ENCODE data around the gene ATG4A.
A peak's percentile ranks its signal among the peaks of the same experiment; 100 is the strongest.

ATG4A gene, protein sequence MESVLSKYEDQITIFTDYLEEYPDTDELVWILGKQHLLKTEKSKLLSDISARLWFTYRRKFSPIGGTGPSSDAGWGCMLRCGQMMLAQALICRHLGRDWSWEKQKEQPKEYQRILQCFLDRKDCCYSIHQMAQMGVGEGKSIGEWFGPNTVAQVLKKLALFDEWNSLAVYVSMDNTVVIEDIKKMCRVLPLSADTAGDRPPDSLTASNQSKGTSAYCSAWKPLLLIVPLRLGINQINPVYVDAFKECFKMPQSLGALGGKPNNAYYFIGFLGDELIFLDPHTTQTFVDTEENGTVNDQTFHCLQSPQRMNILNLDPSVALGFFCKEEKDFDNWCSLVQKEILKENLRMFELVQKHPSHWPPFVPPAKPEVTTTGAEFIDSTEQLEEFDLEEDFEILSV

DNA sequence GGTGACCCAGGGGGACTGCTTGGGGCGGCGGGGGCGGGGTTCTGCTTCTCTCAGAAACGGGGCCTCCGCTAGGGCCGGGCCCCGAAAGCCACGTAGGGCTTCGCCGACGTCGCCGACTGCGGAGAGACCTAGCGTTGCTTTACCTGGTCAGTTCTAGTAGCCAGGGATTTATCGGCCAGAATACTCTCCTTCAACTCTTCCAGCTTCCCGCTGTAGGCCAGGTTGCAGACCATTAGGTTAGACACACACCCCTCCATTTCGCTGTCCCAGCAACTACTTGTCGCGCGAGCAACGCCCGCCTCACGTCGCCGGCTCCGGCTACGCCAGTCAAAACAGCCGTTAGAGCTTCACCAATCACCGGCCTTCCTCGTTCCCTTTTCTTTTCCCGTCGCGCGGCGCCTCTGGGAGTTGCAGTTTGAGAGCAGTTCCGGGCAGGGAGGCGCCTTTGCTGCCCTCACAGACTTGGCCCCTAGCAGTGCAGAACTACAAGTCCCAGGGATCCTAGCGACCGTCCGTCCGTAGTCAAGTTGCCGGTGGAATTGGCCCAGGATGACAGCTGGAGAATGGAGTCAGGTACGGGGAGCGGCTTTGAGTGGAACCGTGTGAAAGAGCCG is at the start of gene ATG4A, which contains the start of gene PSMD10:
TSS of gene ATG4A (plus strand) at position 515 of the 614 bp plus-strand sequence. CDS start at position 564, 49 bp downstream.
TSS of gene PSMD10 (minus strand) at position 279 of the 614 bp plus-strand sequence. CDS start at position 257, 22 bp downstream.
- peak; percentile 81 to 85 for DNase-seq

DNA sequence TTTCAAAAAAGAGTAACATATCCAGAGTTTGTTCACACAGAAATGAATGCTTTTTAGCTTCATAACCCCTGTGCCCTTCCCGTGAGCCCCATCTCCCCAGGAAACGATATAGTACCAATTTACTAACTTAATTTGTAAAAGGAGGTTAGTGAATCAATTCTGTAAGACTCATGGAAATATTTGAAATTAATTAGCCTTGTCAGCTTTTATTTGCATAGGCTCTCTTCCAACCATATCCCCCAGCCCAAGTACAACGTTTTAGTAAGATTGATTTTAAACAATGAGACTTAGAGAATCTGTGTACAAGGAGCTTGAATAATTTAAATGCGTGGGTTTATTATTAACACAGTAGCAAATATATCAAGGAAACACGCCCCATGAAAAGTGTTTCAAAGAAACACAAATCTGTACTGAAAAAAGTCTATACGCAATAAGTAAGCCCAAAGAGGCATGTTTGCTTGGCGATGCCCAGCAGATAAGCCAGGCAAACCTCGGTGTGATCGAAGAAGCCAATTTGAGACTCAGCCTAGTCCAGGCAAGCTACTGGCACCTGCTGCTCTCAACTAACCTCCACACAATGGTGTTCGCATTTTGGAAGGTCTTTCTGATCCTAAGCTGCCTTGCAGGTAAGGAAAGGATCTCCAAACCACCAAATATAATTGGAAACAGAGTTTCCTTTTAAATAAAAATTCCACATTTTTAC is 46.9 kb upstream of the ATG4A start, which contains the start of gene VSIG1:
TSS of gene VSIG1 (plus strand) at position 512 of the 703 bp plus-strand sequence. CDS start at position 578, 66 bp downstream.
- no peak for DNase-seq

DNA sequence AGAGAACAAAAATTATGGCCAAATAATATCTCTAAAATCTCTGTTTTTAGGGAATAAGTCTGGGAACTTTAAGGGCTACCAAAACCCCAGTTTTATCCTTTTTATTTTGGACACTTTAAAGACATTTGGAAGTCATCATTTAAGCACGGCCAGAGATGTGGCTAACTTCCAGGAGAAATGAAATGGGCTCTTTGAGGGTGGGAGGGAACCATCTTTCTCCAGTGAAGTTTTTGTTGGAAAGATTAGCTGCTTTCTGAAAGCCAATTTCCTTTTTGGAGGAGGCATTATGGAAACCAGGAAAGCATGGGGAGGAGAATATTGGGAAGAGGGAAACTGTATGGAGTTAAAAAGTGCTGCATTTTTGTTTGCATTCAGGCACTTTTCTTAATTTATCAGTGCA is 41.9 kb upstream of the ATG4A start:
- DNase-seq, result no peak

DNA sequence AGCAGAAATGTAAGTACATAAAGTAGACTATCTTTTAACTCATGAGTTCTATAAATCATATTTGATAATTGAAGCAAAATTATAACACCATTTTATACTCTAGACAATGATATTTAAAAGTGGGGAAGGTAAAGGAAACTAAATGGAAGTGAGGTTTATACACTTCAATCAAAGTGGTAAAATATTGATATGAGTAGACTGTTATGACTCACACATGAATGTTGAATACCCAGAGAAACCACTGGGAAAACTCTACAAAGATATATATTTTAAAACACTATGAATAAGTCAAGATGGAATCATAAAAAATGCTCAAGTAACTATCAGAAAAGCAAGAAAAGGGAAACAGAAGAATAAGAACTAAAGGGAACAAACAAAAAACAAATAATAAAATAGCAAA is 38.4 kb upstream of the ATG4A start:
- DNase-seq, result no peak

DNA sequence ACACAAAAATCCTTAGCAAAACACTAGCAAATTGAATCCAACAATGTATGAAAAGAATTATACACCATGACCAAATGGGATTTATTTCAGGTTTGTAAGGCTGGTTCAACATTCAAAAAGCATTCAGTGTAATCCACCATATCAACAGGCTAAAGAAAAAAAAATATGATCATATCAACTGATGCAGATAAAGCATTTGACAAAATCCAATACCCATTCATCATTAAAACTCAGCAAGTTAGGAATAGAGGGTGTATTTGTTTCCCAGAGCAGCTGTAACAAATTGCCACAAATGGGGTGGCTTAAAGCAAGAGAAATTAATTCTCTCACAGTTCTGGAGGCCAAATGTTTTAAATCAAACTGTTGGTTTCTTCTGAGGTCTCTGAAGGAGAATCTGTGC is 36.0 kb upstream of the ATG4A start:
- no peak for DNase-seq

DNA sequence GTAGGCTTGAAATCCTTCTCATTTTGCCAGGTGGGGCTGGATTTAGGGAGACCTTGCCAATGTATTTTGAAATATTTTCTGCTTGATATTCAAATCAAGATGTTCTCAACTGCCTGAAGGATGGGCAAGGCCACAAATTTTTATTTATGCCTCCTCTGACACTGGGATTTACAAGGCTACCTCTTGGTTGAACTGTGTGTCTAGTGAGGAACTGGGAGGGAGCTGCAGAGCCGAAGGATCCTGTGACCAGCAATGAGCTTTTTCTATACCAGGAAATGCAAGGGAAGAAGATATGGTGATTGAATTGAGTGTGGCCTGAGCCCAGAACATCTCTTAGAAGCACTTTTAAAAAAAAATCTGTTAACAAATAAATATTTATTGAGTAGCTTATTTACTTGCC is 31.8 kb upstream of the ATG4A start:
- DNase-seq, result no peak

DNA sequence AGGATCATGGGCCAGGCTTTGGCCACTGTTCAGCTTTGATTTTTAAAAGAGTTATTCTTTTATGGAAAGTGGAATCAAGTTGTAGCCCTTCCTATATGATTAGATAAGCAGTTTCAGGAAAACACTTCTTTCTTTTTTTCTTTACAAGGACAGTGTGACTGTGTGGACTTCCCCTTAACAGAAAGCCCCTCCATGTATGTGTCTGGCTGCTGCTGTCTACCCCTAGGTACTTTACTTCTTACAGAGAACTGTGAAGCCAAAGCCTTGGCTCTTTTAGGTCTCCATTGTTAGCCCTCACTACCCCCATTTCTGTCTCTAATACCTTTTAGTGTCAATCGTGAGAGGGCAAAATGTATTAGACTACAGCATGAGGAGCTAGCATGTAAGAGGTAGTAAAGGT is 27.6 kb upstream of the ATG4A start:
- DNase-seq, result no peak

DNA sequence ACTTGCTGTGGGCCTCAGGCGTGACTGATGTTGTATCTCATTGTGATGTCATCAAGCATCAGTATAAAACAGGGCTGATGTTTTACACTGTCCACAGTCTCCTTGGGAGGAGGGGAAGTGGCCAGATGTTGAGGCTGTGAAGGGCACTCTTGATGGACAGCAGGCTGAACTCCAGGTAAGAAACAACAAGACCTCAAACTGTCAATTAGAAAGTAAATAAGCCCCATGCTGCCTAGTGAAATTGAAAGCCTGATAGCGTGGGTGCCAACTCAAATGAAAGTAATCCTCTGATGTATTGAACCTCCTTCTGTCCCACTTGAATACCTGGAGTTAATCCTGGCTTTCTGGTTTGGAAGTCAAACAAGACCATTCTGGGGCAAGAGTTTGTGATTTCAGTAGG is 27.0 kb upstream of the ATG4A start:
- DNase-seq, result no peak

DNA sequence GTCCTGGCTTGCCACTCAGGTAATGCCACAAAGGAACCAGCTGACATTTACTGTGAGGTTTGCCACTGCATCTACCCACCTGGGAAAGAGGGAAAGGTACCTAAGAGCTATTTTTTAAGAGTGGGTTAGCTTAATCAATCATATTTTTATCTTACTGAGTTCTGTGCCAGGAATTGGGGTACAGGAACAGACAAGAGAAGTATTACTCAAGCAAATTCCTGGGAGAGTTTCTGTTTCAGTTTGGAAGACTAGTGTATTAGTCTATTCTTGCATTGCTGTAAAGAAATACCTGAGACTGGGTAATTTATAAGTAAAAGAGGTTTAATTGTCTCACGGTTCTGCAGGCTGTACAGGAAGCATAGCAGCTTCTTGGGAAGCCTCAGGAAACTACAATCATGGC is 23.5 kb upstream of the ATG4A start:
- no peak for DNase-seq

DNA sequence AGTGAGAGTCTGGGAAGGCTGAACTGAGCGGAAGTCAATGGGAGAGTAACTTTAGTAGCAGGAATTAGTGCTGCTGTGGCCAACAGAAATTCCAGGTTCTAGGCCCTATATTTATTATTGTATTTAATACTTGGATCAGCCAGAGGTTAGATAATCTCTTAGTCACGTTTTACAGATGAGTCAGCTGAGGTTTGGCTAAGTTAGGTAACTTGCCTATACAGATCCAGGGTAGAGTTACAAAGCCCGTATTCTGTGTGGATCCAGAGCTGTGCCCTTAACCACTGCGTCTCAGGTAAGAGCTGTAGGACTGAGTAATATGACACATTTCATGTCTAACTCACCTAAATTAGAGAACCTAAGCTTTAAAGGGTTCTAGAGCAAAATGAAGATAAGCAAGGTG is 20.7 kb upstream of the ATG4A start:
- DNase-seq, result no peak

DNA sequence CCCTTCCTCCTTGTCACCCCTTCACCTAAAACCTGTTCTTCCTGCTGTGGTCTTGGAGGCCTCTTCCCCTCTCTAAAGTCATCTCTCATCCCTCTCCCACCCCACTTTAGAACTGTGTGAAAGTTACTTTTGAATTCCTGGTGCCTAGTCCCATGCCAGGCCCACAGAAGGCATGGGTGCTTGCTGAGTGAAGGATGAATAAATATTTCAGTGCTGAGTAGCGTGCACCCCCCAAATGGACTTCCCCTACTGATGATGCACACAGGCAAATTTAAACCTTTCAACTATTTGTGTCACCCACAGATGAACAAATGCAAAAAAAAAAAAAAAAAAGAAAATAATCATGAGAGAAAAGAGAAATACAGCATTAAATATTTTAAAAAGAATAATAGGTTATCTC is 20.0 kb upstream of the ATG4A start:
- DNase-seq, result no peak

DNA sequence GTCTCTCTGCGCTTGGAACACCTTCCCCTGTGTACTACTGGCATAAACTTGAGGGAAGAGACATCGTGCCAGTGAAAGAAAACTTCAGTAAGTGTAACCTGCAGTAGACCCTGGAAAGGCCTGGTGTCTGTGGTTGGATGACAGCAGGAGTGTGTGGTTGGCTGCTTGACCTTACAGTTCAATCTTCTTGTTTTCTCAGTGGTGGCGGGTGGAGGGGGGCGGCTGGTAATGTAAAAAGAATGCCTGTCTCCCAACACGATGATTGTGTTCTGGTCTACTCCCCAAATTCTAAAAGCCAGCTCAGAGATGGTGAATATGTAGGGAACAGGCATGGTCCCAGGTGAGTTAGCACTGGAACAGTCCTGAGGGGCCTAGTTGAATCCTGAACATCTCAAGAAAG is 18.8 kb upstream of the ATG4A start:
- DNase-seq, result no peak

DNA sequence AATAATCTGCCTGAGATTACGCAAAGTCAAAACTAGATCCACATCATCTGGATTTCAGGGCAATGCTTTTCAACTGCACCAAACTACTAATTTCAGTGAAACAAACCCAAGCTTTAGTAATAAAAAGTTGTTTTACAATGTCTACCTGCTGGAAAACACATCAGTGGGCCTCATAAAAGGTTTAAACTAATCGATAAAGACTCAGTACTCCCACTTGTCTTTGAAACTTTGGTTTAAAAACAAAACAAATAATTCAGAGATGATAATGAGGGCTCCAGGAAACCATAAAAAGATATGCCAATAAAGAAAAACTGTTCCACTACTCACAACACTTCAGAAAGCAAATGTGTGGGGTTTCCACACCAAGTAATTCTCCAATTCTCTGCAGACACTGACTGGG is 10.5 kb upstream of the ATG4A start:
- no peak for DNase-seq

DNA sequence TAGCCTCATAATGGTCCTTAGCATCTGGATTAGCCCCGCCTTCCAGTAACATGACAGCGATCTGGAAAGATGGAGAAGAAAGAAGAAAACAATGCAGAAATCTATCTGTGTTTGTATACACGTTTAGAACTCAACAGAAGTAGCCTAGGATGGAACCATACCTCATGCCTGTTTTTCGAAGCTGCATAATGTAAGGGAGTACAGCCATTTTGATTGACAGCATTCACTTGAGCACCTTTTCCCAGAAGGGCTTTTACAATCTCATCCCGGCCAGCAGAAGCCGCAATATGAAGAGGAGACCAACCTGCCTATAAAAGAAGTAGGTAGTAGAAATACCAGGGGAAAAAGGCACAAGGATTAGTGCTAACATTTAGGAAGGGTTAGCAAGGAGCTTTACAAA is 3.8 kb upstream of the ATG4A start:
- no peak for DNase-seq

DNA sequence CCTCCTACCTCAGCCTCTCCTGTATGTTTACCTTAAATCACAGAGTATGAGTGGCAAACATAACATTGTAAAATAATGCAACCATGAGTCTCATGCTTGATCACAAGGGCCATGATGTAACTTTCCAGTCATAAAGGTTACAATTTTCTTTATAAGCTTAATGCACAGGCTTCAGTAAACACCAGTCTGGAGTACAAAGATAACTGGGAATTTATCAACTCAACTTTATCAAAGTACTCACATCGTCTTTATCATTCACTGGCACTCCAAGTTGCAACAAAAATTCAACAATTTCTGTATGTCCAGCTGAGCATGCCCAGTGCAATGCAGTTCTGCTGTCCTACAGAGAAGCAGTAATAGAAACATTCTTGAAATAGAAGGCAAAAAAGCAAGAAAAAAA is 3.1 kb upstream of the ATG4A start:
- no peak for DNase-seq

DNA sequence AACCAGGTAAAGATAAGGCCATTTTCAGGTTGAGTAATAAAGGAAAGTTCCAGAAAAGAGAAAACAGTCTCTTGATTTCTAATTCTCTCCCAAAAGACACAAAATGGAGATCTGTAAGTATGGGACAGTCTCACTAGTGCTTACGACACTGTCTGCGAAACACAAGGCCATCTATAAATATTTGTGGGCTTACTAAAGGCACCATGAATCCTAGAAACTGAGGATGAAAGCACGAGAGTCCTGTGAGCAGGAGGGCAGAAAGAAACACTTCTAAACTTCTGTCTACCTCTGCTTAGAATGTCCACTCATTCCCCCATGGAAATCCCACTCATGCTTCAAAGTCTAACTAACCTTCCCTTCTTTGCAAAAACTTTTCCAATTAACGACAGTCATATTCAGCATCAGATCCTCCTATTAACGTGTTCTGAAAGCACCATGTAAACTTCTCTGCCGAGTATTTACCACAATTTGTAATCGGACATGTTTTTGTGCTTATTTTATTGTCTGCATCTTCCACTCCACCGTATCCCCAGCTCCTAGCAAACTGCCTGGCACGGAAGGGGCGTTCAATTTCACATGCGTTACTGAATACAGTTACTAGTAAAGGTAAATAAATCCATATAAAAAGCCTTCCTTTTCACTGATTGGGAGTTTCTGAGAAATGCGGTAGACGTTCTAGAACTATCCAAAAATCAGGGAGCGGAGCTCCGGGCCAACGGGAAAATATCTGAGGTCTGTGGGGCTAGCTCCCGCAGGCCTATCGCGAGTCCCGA is 901 bp upstream of the ATG4A start:
- no peak for DNase-seq

DNA sequence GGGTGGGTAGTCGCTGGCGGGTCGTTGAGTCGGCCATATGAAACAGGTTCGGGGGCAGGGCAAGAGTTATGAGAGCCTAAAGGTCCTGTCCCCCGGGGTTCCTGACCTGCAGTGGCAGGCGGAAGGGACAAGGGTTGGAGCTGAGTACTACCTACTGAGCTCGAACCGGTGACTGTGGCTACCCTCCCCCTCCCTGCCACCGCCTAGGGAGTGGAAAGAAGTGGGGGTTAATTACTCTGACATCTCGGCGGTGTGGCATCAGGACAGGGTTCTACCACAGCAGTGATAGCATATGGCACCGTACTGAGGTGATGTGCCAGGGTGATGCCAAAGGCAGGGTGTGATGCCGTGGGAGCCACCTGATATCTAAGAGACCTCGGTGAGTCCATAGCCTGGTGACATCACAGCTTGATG is 307 bp downstream of the ATG4A start:
- no peak for DNase-seq

DNA sequence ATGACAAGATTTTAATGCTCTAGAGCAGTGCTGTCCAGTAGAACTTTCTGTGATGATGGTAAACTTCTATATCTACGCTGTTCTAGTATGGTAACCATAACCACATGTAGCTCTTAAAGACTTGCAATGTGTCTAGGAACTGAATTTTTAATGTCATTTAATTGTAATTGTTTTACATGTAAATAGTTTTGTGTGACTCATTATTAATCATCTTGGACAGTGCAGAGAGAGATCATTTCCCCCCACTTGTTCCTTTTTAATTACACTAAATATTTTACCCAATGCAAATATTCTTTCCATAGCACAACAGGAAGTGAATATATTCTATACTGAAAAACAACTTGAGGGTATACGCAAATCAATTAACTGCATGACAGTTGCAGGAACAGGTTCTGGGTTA is 5.8 kb downstream of the ATG4A start:
- no peak for DNase-seq

DNA sequence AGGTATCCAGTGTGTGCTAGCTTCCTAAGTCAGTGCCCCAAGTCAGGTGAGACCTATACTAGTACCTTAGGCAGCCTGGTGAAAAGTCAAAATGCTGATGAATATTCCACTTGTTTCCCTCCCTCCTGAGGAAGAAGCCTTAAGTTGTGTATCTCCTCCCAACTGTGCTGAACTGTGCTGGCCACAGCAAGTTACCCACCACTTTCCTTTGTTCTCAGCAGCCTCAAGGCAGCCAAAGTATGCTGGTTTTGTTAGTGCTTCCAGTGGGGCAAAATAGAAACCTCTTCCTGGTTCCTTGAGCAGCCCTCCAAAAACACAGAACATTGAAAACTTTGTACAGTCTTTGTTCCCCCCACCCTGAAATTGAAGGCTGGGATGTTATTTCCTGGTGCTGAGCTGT is 13.9 kb downstream of the ATG4A start:
- no peak for DNase-seq

DNA sequence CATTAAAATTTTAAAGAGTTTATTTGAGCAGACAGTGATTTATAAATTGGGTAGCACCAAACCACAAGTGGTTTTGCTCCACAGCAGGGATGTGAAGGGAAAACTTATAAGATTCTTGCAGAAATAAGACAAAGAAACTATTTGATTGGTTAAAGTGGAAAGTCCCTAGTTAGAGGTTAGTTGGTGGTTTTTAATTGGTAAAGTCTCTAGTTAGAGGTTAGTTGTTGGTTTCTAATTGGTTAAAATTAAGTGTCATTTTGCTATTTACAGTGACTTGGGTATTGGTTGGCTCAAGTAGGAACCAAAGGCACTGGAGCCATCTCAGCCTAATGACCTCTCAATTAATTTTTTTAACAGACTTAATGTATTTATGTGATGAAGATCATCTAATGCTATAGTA is 23.0 kb downstream of the ATG4A start:
- DNase-seq, result no peak

DNA sequence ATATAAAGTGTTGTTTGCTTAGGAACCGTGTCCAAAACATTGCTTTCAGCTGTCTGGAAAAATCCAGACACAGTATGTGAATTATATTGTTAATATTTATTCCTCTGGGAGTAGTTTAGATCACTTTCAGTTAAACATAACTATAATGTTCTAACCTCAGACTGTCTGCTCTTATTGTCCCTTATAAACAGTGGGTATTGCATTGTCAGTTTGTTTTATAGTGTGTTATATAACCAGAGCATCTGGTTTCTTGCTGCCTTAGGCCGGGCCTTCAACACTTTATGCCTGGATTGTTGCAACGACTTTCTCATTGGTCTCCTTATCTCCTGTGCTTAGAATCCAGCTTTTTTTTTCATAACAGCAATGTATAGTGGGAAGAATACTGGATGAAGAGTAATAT is 26.4 kb downstream of the ATG4A start:
- DNase-seq, result no peak

DNA sequence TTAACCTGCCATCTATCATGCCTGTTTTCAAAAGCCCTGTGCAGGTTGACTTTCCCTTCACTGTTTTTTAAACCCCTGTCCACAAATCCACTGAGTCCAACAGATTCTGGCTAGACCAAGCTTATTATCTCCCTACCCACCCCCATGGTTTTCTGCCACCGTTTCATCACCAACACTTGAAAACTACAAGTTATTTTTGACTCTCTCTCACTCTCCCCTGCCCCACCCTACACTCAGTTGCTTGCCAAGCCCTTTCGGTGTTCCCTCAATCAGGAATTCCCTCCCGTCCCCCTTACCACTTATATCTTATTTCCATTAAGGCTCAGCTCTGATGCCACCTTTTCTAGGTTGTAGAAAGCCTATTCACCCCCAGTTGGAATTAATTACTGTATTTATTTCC is 29.7 kb downstream of the ATG4A start:
- no peak for DNase-seq

DNA sequence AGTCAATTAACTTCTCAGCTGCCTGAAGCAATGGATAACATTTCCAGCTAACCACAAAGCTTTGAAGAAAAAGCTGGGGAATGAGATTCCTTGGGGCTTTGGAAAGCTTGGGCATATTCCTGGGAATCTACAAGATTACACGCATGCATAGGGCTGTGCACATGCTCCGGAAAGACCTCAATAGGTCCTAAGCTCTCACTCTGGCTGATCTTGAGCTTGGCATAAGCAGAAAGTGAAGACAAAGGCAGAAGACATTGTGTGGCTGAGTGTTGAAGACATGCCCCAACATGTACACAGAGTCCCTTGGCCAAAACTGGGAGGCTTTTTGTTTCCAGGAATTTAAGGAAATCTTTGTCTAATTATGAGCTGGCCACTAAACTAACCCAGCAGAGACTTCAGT is 31.2 kb downstream of the ATG4A start:
- DNase-seq, result no peak
